Astrocyte (in vitro differentiated cells and primary cell): ENCODE data around the gene USH1C. TPM values are rescaled to one million over a fixed set of nuclear protein-coding genes. Genes with fewer than 3 reads are reported as not detected.

Experiments used
- DNase-seq: peaks from one replicate; pipeline ENCODE4 v3.0.0-alpha.2; 2010; ENCODE audit warnings: low read depth
- FAIRE-seq: peaks from 2 replicates; lab custom pipeline; 2011; peaks lifted over from hg19 to GRCh38; lab: Jason Lieb, UNC
- H2AFZ ChIP-seq: 2 replicates; pipeline ENCODE4 v1.6.0; 2012; ENCODE audit warnings: low read depth, low read length, inconsistent platforms
- H3K27ac ChIP-seq: 2 replicates; pipeline ENCODE4 v1.5.1; 2011; ENCODE audit warnings: low read depth, low read length, inconsistent platforms
- H3K27me3 ChIP-seq: 2 replicates; pipeline ENCODE4 v1.6.0; 2011; ENCODE audit warnings: low read length, inconsistent platforms; ENCODE audit not compliant: insufficient read depth
- H3K36me3 ChIP-seq: 2 replicates; pipeline ENCODE4 v1.5.1; 2011; ENCODE audit warnings: low read length, inconsistent platforms; ENCODE audit not compliant: insufficient read depth
- H3K4me1 ChIP-seq: 2 replicates; pipeline ENCODE4 v1.5.1; 2011; ENCODE audit warnings: low read length, inconsistent platforms; ENCODE audit not compliant: insufficient read depth
- H3K4me2 ChIP-seq: 2 replicates; pipeline ENCODE4 v1.6.0; 2012; ENCODE audit warnings: low read length, inconsistent platforms
- H3K4me3 ChIP-seq: 2 replicates; pipeline ENCODE4 v1.5.1; 2011; ENCODE audit warnings: low read depth, mild to moderate bottlenecking, low read length, inconsistent platforms; ENCODE audit not compliant: insufficient read depth
- H3K79me2 ChIP-seq: 2 replicates; pipeline ENCODE4 v1.6.0; 2012; ENCODE audit warnings: mild to moderate bottlenecking, low read length, inconsistent platforms; ENCODE audit not compliant: insufficient read depth
- H3K9ac ChIP-seq: 2 replicates; pipeline ENCODE4 v1.6.0; 2012; ENCODE audit warnings: mild to moderate bottlenecking, low read length, inconsistent platforms
- H3K9me3 ChIP-seq: 2 replicates; pipeline ENCODE4 v1.5.1; 2012; ENCODE audit warnings: low read depth, mild to moderate bottlenecking, low read length, inconsistent platforms; ENCODE audit not compliant: insufficient read depth
- H4K20me1 ChIP-seq: 2 replicates; pipeline ENCODE4 v1.6.0; 2012; ENCODE audit warnings: low read length, inconsistent platforms; ENCODE audit not compliant: insufficient read depth
- H3K27ac Mint-ChIP-seq: one replicate; pipeline ENCODE4 v1.8.0; 2021; ENCODE audit warnings: mild to moderate bottlenecking, mixed read lengths; ENCODE audit not compliant: unreplicated experiment
- H3K27me3 Mint-ChIP-seq: one replicate; pipeline ENCODE4 v1.8.0; 2021; ENCODE audit warnings: low read depth, mixed read lengths; ENCODE audit not compliant: unreplicated experiment
- H3K36me3 Mint-ChIP-seq: one replicate; pipeline ENCODE4 v1.8.0; 2021; ENCODE audit warnings: low read depth, mixed read lengths; ENCODE audit not compliant: unreplicated experiment
- H3K4me1 Mint-ChIP-seq: one replicate; pipeline ENCODE4 v1.8.0; 2021; ENCODE audit warnings: low read depth, mixed read lengths; ENCODE audit not compliant: unreplicated experiment
- H3K4me3 Mint-ChIP-seq: one replicate; pipeline ENCODE4 v1.8.0; 2021; ENCODE audit warnings: mild to moderate bottlenecking, moderate library complexity, mixed read lengths; ENCODE audit not compliant: unreplicated experiment
- H3K9me3 Mint-ChIP-seq: one replicate; pipeline ENCODE4 v1.8.0; 2021; ENCODE audit warnings: mild to moderate bottlenecking, mixed read lengths; ENCODE audit not compliant: unreplicated experiment
- CTCF ChIP-seq: IDR thresholded peaks from 2 replicates; pipeline ENCODE4 v1.5.1; 2011; ENCODE audit warnings: low read depth, mild to moderate bottlenecking, inconsistent platforms, low read length, moderate library complexity; ENCODE audit not compliant: insufficient read depth
- EZH2 ChIP-seq: IDR thresholded peaks from 2 replicates; pipeline ENCODE4 v1.6.1; 2012; ENCODE audit warnings: mild to moderate bottlenecking, low read length, inconsistent platforms; ENCODE audit not compliant: insufficient read depth
- total RNA-seq: library from RNA; stranded (reverse); gene quantifications from 2 replicates; pipeline ENCODE4 v1.2.1, GENCODE V29; 2021

USH1C gene
- total RNA-seq, 1 donor from 2014 or later: not detected

GRCh38 chr11:17550450-17551346 lies 6.5 kb upstream of the USH1C start:
- Histone ChIP-seq H3K9me3 (no peaks in the 10 kb centered on the region), H4K20me1 (no peaks in the 10 kb centered on the region), H3K36me3 (no peaks in the 10 kb centered on the region), H3K4me2 (no peak overlapping the region), H3K4me3 (no peak overlapping the region), H3K27me3 (peaks cover 5% of the 10 kb centered on the region), H3K27ac (no peak overlapping the region), H3K79me2 (no peaks in the 10 kb centered on the region), H2AFZ (no peak overlapping the region), H3K4me1 (no peaks in the 10 kb centered on the region), H3K9ac (no peak overlapping the region)
- no peak for DNase-seq
- Mint-ChIP-seq H3K4me3 (no peak overlapping the region), H3K27ac (no peak overlapping the region), H3K9me3 (peaks cover 9% of the 10 kb centered on the region), H3K36me3 (no peaks in the 10 kb centered on the region), H3K4me1 (peaks cover 3% of the 10 kb centered on the region), H3K27me3 (peaks cover 40% of the 10 kb centered on the region)
- FAIRE-seq: no peak
- TF ChIP-seq CTCF (no peak), EZH2 (no peak)

DNA sequence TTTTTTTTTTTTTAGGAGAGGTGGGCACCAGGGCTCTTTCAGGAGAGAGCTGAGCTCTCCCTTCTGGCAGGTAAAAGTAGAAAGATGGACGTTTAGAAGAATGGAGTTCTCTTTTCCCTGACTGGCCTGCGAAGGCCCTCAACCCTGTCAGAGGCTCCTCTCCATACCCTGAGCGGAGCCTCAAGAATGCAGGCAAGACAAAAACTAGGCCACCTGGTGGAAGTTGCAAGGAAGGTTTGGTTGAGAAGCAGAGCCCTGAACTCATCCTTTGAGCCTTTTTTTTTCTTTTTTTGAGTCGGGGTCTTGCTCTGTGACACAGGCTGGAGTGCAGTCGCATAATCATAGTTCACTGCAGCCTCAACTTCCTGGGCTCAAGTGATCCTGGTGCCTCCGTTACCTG lies 4.2 kb upstream of the USH1C start:
- no peak for DNase-seq
- Histone ChIP-seq H3K4me1 (no peaks in the 10 kb centered on the region), H4K20me1 (no peaks in the 10 kb centered on the region), H3K4me2 (no peak overlapping the region), H3K9ac (no peak overlapping the region), H3K27ac (no peak overlapping the region), H3K4me3 (no peak overlapping the region), H3K27me3 (peaks cover 14% of the 10 kb centered on the region), H2AFZ (no peak overlapping the region), H3K36me3 (no peaks in the 10 kb centered on the region), H3K9me3 (no peaks in the 10 kb centered on the region), H3K79me2 (no peaks in the 10 kb centered on the region)
- TF ChIP-seq EZH2 (no peak), CTCF (peak; percentile 5)
- Mint-ChIP-seq H3K27me3 (peaks cover 51% of the 10 kb centered on the region), H3K36me3 (no peaks in the 10 kb centered on the region), H3K4me1 (peaks cover 3% of the 10 kb centered on the region), H3K9me3 (peaks cover 6% of the 10 kb centered on the region), H3K4me3 (no peak overlapping the region), H3K27ac (no peak overlapping the region)
- FAIRE-seq: no peak

DNA sequence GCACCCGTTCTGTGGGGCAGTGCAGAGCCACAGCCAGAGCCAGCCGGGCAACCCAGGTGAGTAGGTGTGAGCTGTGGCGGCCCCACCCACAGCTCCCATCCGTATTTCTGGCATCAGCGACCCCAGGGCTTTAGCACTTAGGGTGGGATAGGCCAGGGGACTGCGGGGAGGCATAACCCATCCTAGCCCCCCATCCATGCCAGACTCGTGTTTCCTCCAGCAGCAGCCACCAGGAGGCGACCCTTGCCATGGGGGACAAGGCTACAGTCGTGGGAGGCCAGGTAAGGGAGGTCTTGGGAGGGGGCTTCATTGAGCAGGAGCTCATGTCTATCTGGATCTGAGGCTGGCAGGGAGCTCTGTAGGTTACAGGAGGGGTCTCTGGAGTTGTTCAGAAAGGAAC lies 3.7 kb upstream of the USH1C start:
- Histone ChIP-seq H3K4me2 (no peak overlapping the region), H4K20me1 (no peaks in the 10 kb centered on the region), H3K4me1 (no peaks in the 10 kb centered on the region), H3K27ac (no peak overlapping the region), H2AFZ (no peak overlapping the region), H3K9ac (no peak overlapping the region), H3K36me3 (no peaks in the 10 kb centered on the region), H3K9me3 (no peaks in the 10 kb centered on the region), H3K79me2 (no peaks in the 10 kb centered on the region), H3K4me3 (no peak overlapping the region), H3K27me3 (peaks cover 14% of the 10 kb centered on the region)
- peaks cover 50% of the 10 kb centered on the region for H3K27me3 Mint-ChIP-seq
- H3K4me1 Mint-ChIP-seq: peaks cover 3% of the 10 kb centered on the region
- FAIRE-seq: no peak
- no peak for TF ChIP-seq EZH2
- TF ChIP-seq CTCF: no peak
- H3K9me3 Mint-ChIP-seq: peaks cover 6% of the 10 kb centered on the region
- H3K4me3 Mint-ChIP-seq: no peak overlapping the region
- H3K27ac Mint-ChIP-seq: no peak overlapping the region
- no peak for DNase-seq
- no peaks in the 10 kb centered on the region for H3K36me3 Mint-ChIP-seq
